Aorta (tissue), 5 donors: ENCODE measurements around the gene GNB3. TPM values are rescaled to one million over a fixed set of nuclear protein-coding genes. Genes with fewer than 3 reads are reported as not detected.

Source experiments
- ATAC-seq: fragments of 200-7000 bp; cut with Tn5 transposase; one replicate; pipeline ENCODE4 v1.9.1; 2022; ENCODE audit warnings: moderate library complexity; ENCODE audit not compliant: low FRiP score
- DNase-seq, 2 donors: peaks; one replicate each; pipeline ENCODE4 v3.0.0-alpha.2; 2020
- H3K27ac ChIP-seq, 2 donors: one replicate each; pipeline ENCODE4 v1.5.1; 2013; ENCODE audit warnings: low read length in 2 of 2, mild to moderate bottlenecking in 2 of 2, moderate library complexity in 2 of 2, control low read depth in 1 of 2, inconsistent platforms in 1 of 2, low read depth in 1 of 2
- H3K27me3 ChIP-seq, 2 donors: one replicate each; pipeline ENCODE4 v1.6.1; 2013; ENCODE audit warnings: control low read depth in 1 of 2, low read length in 1 of 2, mild to moderate bottlenecking in 1 of 2, moderate library complexity in 1 of 2; ENCODE audit not compliant: insufficient read depth in 2 of 2, control insufficient read depth in 1 of 2
- H3K36me3 ChIP-seq, 2 donors: one replicate each; pipeline ENCODE4 v1.6.1; 2013; ENCODE audit warnings: control low read depth in 1 of 2, low read length in 1 of 2, mild to moderate bottlenecking in 1 of 2; ENCODE audit not compliant: insufficient read depth in 2 of 2, control insufficient read depth in 1 of 2
- H3K4me1 ChIP-seq, 2 donors: one replicate each; pipeline ENCODE4 v1.6.1; 2013; ENCODE audit warnings: low read length in 2 of 2, control low read depth in 1 of 2, mild to moderate bottlenecking in 1 of 2, moderate library complexity in 1 of 2; ENCODE audit not compliant: insufficient read depth in 2 of 2, control insufficient read depth in 1 of 2
- H3K4me3 ChIP-seq, 2 donors: one replicate each; pipeline ENCODE4 v1.5.1; 2013; ENCODE audit warnings: low read length in 2 of 2, control low read depth in 1 of 2, mild to moderate bottlenecking in 1 of 2
- H3K9me3 ChIP-seq: one replicate; pipeline ENCODE4 v1.6.1; 2013; ENCODE audit warnings: mild to moderate bottlenecking, low read length; ENCODE audit not compliant: control insufficient read depth
- WGBS, 2 donors: extraction: QIAGEN DNeasy Blood & Tissue Kit; methylation state at CpG; one replicate each; pipeline ENCODE4 v1.1.7; 2013; 5-methylcytosine and 5-hydroxymethylcytosine counted together
- intact Hi-C, 2 donors: fragments of 100-400 bp; cut with DNase I; formaldehyde crosslinking; loops; one replicate each; pipeline versions ENCODE4 v1.14.2 to v1.15.0; 2022
- long read RNA-seq, 2 donors: library from polyadenylated mRNA; unstranded; transcript quantifications; one replicate each; pipeline ENCODE4 v2.0.0, GENCODE V29; 2020 to 2021
- polyA plus RNA-seq, 2 donors: library from polyadenylated mRNA; stranded (reverse); fragments of 200-250 nt; gene quantifications; one replicate each; pipeline ENCODE4 v1.2.3, GENCODE V29; 2013
- total RNA-seq, 2 donors: library from RNA; stranded (reverse); fragmentation: NEBNext Ultra II Directional; extraction: Animal tissue kit (Norgen Biotek cat#: 25700); gene quantifications; one replicate each; pipeline ENCODE4 v1.2.1, GENCODE V29; 2021
- donor health status: healthy with polysubstance abuse.
- donor health status: Bipolar disorder and iron deficiency.
- donor health status: DM: no; HTN: no; CAD: no.
- donor health status: DM: no; HTN: no; CAD: no.
- donor health status: DM: yes; HTN: yes; CAD: no.

The GNB3 gene
- total RNA-seq (10 to 100 TPM in 1 of 2 donors, 1 to 10 TPM in 1; 8.2 to 13.7 TPM), polyA plus RNA-seq (10 to 100 TPM in 1 of 2 donors, 1 to 10 TPM in 1; 6.0 to 32.9 TPM)
- long read RNA-seq, donor 1, partial matches to known transcripts: 0 of 1 reads
- long read RNA-seq, donor 1, other reads (novel, unspliced or antisense): 0 of 1 reads
- long read RNA-seq, donor 2: 0 reads

DNA sequence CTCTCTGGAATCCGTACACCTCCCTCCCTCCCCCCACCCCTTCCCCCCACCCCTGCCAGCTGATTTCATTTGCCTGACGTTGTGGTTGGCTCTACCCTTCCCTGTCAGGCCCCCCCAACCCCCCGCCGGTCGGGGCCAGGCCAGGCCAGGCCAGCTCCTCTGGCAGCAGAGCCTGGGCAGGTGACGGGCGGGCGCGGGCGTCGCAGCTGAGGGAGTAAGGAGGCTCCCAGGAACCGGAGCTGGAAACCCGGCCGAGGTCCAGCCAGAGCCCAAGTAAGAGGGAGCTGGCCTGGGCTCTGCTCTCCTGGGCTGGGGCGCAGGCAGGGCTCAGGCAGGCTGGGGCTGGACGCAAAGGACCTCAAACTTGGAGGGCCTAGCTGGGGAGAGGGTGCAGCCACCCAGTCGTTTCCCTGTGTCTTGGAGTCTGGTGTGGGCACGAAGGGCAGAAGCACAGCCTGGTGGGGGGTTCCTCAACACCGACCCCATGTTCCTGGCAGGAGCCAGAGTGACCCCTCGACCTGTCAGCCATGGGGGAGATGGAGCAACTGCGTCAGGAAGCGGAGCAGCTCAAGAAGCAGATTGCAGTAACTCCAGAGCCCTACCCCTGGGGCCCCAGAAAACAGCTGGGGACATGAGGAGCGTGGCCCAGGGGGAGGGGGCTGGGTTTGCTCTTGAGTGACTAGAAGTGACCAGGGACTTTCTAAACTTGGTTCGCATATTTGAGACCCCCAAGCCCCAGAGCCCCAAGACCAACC is at the start of gene GNB3:
Gene GNB3, plus strand, starts transcription at position 165 of the 755 bp plus-strand sequence. Its CDS starts 363 bp downstream, at position 528.
- intact Hi-C loops: no loop called here
- no peaks in the 10 kb centered on the region for H3K4me1 ChIP-seq
- H3K36me3 ChIP-seq: peaks cover 0 to 4% of the 10 kb centered on the region in 2 donors
- H3K27ac ChIP-seq: no peak within 1 kb of the TSS
- WGBS, 2 donors: 46 to 57% methylated on average over 22 to 24 of the region's 24 CpGs
- no peaks in the 10 kb centered on the region for H3K27me3 ChIP-seq
- DNase-seq (peak in 1 of 2 donors; percentile 46), ATAC-seq (no peak)
- no peaks in the 10 kb centered on the region for H3K9me3 ChIP-seq
- H3K4me3 ChIP-seq: no peak within 1 kb of the TSS

DNA sequence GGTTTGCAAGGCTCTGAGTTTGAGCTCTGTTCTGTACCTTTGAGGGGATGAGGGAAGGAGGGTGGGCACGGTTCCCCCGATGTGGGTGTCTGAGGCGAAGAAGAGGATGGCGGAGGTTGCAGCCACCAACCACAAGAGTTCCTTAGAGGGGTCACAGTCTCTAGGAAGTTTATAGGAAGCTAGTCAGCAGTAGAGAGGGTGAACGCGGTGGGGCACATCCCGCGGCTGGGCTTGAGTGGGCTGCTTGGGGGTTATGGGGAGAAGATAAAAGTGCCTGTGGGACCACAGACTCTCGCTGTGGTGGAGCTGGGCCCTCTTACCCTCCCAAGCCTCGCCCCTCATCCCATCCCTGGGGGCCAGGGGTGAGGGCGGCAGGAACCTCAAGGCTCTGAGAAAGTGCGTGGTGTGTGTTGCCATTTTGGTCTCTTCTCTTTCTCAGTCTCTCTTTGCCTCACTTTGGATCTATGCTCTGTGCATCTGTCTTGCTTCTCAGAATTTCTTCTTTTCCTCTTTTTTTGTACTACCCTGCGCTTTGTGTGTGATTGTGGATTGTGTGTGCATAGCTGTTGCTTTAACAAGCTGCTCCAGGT is 48.7 kb upstream of the GNB3 start:
- intact Hi-C loops: no loop called here
- H3K4me1 ChIP-seq: no peaks in the 10 kb centered on the region
- no peak for ATAC-seq
- H3K4me3 ChIP-seq: no peak overlapping the region
- DNase-seq: no peak
- whole genome bisulfite sequencing, 2 donors: 86 to 92% methylated on average over 12 to 13 of the region's 13 CpGs
- no peaks in the 10 kb centered on the region for H3K27me3 ChIP-seq
- H3K36me3 ChIP-seq: no peaks in the 10 kb centered on the region
- H3K9me3 ChIP-seq: no peaks in the 10 kb centered on the region
- no peak overlapping the region for H3K27ac ChIP-seq

DNA sequence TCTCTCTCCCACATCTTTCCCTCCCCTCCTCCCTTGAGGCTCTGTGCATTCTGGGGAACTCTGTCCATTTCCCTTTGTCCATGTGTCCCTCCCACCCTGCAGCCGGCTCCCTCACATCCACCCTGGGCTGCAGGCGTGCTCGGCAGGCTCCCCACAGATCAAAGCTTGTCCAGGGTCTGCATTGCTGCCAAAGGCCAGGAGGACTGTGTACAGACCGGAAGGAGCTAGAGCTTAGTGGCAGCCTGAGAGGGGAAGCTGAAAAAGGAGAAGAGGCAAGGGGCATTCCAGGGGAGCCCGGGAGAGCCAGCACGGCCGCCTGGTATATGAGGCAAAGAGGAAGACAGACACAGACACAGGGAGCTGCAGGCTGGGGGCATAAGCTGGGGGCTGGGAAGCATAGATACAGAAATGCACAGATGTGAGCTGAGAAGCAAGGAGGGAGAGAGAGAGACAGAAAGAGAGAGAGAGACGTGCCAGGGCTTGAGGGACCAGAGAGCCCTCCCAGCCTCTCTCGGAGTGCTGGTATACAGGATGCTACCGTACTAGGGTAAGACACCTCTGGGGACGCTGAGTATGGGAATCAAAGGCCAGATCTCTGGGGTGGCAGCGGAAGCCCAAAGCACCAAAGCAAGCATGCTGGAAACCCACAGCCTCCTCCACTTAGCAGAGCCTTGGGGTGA is 48.1 kb upstream of the GNB3 start:
- peak in 1 of 2 donors; percentile 82 for DNase-seq
- intact Hi-C loops: no loop called here
- Histone ChIP-seq H3K27me3 (no peaks in the 10 kb centered on the region), H3K4me3 (no peak overlapping the region), H3K27ac (no peak overlapping the region), H3K9me3 (no peaks in the 10 kb centered on the region), H3K36me3 (no peaks in the 10 kb centered on the region), H3K4me1 (no peaks in the 10 kb centered on the region)
- ATAC-seq: peak; percentile 58
- WGBS, 2 donors: 19 to 32% methylated on average over 12 of the region's 12 CpGs

- H3K27me3 ChIP-seq: no peaks in the 10 kb centered on the region
- DNase-seq (no peak), ATAC-seq (no peak)
- no peak overlapping the region for H3K27ac ChIP-seq
- WGBS, 2 donors: 78 to 88% methylated on average over 2 of the region's 2 CpGs
- no peak overlapping the region for H3K4me3 ChIP-seq
- H3K36me3 ChIP-seq: no peaks in the 10 kb centered on the region
- H3K9me3 ChIP-seq: no peaks in the 10 kb centered on the region
- intact Hi-C loops: no loop called here
- H3K4me1 ChIP-seq: no peaks in the 10 kb centered on the region
These were observed 45.6 kb upstream of the GNB3 start for GRCh38 chr12:6795088-6795487.

DNA sequence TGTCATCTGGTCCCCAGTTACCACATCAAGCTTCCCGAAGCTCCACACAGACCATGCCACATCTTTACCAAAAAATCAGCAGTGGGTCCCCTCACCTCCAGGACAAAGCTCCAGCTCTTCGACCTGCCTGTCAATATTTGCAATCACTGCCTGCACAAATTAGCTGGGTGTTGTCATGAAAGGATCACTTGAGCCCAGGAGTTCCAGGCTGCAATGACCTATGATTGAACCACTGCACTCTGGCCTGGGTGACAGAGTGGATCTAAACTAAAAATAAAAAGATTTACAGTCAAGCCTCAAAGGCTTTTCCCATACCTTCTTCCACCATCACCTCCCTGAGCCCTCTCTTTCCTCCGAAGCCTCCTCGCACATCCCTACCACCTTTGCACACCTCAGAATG is 44.1 kb upstream of the GNB3 start:
- WGBS, 2 donors: 91 to 94% methylated on average over 4 of the region's 4 CpGs
- H3K27me3 ChIP-seq: no peaks in the 10 kb centered on the region
- no peak for DNase-seq
- intact Hi-C loops: no loop called here
- no peaks in the 10 kb centered on the region for H3K36me3 ChIP-seq
- no peak for ATAC-seq
- H3K9me3 ChIP-seq: no peaks in the 10 kb centered on the region
- H3K4me3 ChIP-seq: no peak overlapping the region
- H3K27ac ChIP-seq: no peak overlapping the region
- no peaks in the 10 kb centered on the region for H3K4me1 ChIP-seq

DNA sequence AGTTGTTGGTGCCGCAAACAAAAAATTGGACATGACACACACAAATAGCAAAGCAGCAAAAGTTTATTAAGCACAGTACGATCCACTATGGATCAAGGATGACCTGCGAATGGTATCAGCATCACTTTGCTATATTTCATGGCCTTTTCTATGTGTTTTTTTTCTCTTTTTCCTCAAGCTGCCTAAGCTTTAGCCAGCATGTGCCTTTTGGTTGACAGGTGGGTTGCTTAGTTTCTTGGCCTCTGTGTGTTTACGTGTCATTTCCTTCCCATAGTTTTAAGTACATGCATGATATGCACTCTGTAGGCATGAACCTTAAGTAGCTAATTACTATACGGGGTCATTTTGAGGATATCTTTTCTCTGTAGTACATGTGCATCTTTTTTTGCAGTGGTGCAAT is 41.6 kb upstream of the GNB3 start:
- intact Hi-C loops: no loop called here
- Histone ChIP-seq H3K27me3 (no peaks in the 10 kb centered on the region), H3K27ac (no peak overlapping the region), H3K9me3 (no peaks in the 10 kb centered on the region), H3K4me3 (no peak overlapping the region), H3K4me1 (no peaks in the 10 kb centered on the region), H3K36me3 (no peaks in the 10 kb centered on the region)
- WGBS, 2 donors: 87 to 92% methylated on average over 5 of the region's 5 CpGs
- no peak for ATAC-seq
- no peak for DNase-seq

DNA sequence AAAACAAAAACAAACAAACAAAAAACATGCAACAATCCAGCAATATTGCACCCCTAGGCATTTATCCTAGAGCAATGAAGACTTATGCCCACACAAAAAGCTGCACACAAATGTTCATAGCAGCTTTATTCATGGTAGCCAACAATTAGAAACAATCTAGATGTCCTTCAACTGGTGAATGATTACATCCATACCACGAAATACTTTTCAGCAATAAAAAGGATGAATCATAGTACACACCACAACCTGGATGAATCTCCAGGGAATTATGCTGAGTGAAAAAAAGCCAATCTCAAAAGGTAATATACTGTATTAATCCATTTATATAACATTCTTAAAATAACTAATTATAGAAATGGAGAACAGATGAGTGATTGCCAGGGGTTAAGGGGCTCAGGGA is 33.6 kb upstream of the GNB3 start:
- no peaks in the 10 kb centered on the region for H3K9me3 ChIP-seq
- no peaks in the 10 kb centered on the region for H3K4me1 ChIP-seq
- H3K36me3 ChIP-seq: no peaks in the 10 kb centered on the region
- WGBS, 2 donors: 79 to 82% methylated on average over 1 of the region's 1 CpG
- H3K4me3 ChIP-seq: no peak overlapping the region
- no peak overlapping the region for H3K27ac ChIP-seq
- no peak for ATAC-seq
- intact Hi-C loops: no loop called here
- DNase-seq: no peak
- no peaks in the 10 kb centered on the region for H3K27me3 ChIP-seq

GRCh38 chr12:6809056-6809455 is 31.7 kb upstream of the GNB3 start:
- Histone ChIP-seq H3K4me1 (no peaks in the 10 kb centered on the region), H3K27ac (no peak overlapping the region), H3K36me3 (no peaks in the 10 kb centered on the region), H3K4me3 (no peak overlapping the region), H3K27me3 (no peaks in the 10 kb centered on the region), H3K9me3 (no peaks in the 10 kb centered on the region)
- no peak for DNase-seq
- WGBS, 2 donors: 84 to 85% methylated on average over 10 of the region's 10 CpGs
- intact Hi-C loops: no loop called here
- no peak for ATAC-seq
